ENCODE measurements around the gene GLTPD2.
"Not testable (repeated sequence)": the region's sequence is repeated elsewhere in the genome, so short reads cannot be mapped to it uniquely, and the experiment has no call there.

The GLTPD2 gene

GRCh38 chr17:4808378-4808767 lies 19.6 kb downstream of the GLTPD2 start:
- no peak for DNase-seq (ENCODE audit: low spot score)

GRCh38 chr17:4810696-4811290 lies 22.0 kb downstream of the GLTPD2 start:
- no peak for DNase-seq (ENCODE audit: low spot score)

- no peak for DNase-seq (ENCODE audit: low spot score)
Observed at GRCh38 chr17:4811471-4811870, 22.7 kb downstream of the GLTPD2 start.

- no peak for DNase-seq (ENCODE audit: low spot score)
Observed at GRCh38 chr17:4812690-4813089, 23.9 kb downstream of the GLTPD2 start.

GRCh38 chr17:4815043-4815675 lies 26.4 kb downstream of the GLTPD2 start:
- DNase-seq (ENCODE audit: low spot score): no peak

GRCh38 chr17:4816826-4817225 lies 28.1 kb downstream of the GLTPD2 start:
- no peak for DNase-seq (ENCODE audit: low spot score)

GRCh38 chr17:4818276-4818675 lies 29.5 kb downstream of the GLTPD2 start:
- no peak for DNase-seq (ENCODE audit: low spot score)

GRCh38 chr17:4822835-4823234 lies 34.1 kb downstream of the GLTPD2 start:
- no peak for DNase-seq (ENCODE audit: low spot score)

- no peak for DNase-seq (ENCODE audit: low spot score)
Observed at GRCh38 chr17:4823373-4824089, 34.8 kb downstream of the GLTPD2 start.

- no peak for DNase-seq (ENCODE audit: low spot score)
Observed at GRCh38 chr17:4827399-4827798, 38.6 kb downstream of the GLTPD2 start.

GRCh38 chr17:4832829-4833177 lies 44.0 kb downstream of the GLTPD2 start:
- DNase-seq (ENCODE audit: low spot score): not testable (repeated sequence)

- peak; percentile 96 for DNase-seq (ENCODE audit: low spot score)
Observed at GRCh38 chr17:4833178-4833940, 44.6 kb downstream of the GLTPD2 start, which contains the start of gene MINK1. TSS of gene MINK1 (plus strand) at chr17:4833340. CDS start at chr17:4833584, 244 bp downstream.

- no peak for DNase-seq (ENCODE audit: low spot score)
Observed at GRCh38 chr17:4833941-4834680, 45.3 kb downstream of the GLTPD2 start.

- no peak for DNase-seq (ENCODE audit: low spot score)
Observed at GRCh38 chr17:4834681-4835020, 45.9 kb downstream of the GLTPD2 start.

- no peak for DNase-seq (ENCODE audit: low spot score)
Observed at GRCh38 chr17:4836221-4836620, 47.5 kb downstream of the GLTPD2 start.

- DNase-seq (ENCODE audit: low spot score): no peak
Observed at GRCh38 chr17:4837471-4838308, 48.9 kb downstream of the GLTPD2 start.

- no peak for DNase-seq (ENCODE audit: low spot score)
Observed at GRCh38 chr17:4838309-4838785, 49.6 kb downstream of the GLTPD2 start.

- no peak for DNase-seq (ENCODE audit: low spot score)
Observed at GRCh38 chr17:4839221-4839620, 50.5 kb downstream of the GLTPD2 start.

All from LoVo (cell line).